A172 (cell line): ENCODE results near the gene ALG3. TPM values are rescaled to one million over a fixed set of nuclear protein-coding genes. Genes with fewer than 3 reads are reported as not detected.

Experiments
- DNase-seq: peaks from one replicate; pipeline ENCODE4 v3.0.0-alpha.2; 2015; ENCODE audit warnings: low spot score
- total RNA-seq: library from RNA; depleted of rRNA; stranded (reverse); fragments of >200 nt; shearing (Covaris generic); gene quantifications from 2 replicates; pipeline ENCODE4 v1.2.3, GENCODE V29; 2014

ALG3 gene
- total RNA-seq, 1 experiment from 2014 or later, result 68.3 TPM

GRCh38 chr3:184259878-184260723 is 11.3 kb upstream of the ALG3 start:
- no peak for DNase-seq

DNA sequence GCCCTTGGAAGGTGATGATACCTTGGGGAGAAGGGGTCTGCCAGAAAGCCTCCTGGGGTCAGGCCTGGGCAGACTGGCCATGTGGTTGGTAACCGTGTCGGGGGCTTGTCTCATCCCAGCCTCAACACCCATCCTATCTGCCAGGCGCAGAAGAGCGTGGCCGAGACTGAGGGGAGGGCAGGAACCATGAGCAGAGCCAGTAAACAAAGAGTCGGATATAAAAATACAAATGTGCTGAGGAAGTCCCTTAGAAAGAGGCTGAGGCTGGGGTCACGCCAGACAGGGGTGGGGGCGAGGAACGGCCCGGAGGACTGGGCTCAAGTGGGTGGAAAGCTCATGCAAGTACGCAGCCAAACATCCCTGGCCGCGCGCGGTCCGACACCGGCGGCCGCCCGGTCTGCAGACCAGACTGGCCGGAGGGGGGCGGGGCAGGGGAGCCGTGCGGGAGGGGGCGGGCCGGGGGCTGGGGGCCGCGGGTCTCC is 10.7 kb upstream of the ALG3 start:
- no peak for DNase-seq

- no peak for DNase-seq
Observed at GRCh38 chr3:184258926-184259325, 10.2 kb upstream of the ALG3 start.

GRCh38 chr3:184257083-184257915 is 8.5 kb upstream of the ALG3 start:
- no peak for DNase-seq

GRCh38 chr3:184255291-184256039 is 6.7 kb upstream of the ALG3 start:
- no peak for DNase-seq

DNA sequence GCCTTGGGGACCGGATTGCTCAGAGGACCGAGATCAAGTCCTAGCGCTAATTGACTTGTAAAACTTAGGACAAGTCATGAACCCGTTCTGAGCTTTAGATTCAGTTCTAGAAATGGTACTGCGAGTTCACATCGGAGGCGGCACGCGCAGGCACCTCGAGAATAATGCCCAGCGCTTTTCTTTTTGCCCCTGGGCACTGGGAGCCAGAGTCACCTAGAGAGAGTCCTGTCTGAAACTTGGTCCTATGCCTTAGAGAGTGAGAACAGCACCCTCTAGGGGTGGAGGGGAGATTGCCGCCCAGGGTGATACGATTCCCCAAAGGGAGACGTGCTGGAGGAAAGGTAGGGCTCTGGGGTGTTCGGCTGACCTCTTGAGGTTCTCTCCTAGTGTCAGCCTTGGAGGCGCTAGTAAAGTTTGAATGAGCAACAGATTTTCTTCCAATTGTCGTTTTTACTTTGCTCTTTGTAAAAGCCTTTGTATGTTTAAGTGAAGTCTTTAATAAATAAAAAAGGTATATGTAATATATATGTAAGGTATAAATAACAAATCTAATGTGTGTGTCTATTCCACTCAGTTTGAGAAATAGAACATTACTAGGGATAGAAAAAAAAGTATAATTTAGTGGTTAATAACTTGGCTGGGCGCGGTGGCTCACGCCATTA is 1.5 kb upstream of the ALG3 start:
- peak; percentile 91 for DNase-seq

GRCh38 chr3:184249412-184250166 is 827 bp upstream of the ALG3 start, which contains the start of gene EEF1AKMT4:
Gene EEF1AKMT4, plus strand, starts transcription at chr3:184249672. Its CDS starts 23 bp downstream, at chr3:184249695.
- DNase-seq, result peak; percentile 97

GRCh38 chr3:184242297-184242685 is 6.5 kb downstream of the ALG3 start:
- no peak for DNase-seq

DNA sequence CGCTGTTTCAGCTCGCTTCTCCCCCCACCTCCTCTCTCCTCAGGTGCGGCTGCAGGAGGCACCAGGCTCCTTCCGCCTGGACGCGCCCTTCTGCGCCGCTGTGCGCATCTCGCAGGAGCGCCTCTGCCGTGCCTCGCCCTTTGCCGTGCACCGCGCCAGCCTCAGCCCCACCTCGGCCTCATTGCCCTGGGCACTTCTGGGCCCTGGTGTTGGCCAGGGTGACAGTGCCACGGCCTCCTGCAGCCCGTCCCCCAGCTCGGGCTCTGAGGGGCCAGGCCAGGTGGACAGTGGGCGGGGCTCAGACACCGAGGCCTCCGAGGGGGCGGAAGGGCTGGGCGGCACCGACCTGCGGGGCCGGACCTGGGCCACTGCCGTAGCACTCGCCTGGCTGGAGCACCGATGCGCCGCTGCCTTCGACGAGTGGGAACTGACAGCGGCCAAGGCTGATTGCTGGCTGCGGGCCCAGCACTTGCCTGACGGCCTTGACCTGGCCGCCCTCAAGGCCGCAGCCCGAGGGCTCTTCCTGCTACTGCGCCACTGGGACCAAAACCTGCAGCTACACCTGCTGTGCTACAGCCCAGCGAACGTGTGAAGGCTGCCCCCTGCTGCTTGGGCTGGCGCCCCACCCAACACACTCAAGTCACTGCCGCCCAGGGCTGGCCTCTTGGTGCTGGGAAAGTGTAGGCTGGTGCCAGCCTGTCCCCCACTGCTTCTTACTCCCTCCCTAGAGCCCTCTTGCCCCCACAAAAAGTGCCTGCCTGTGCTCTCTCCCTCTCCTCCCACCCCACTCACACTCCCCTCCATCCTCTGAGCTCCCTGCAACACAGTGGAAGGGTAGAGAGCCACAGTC is 7.1 kb downstream of the ALG3 start:
- no peak for DNase-seq

DNA sequence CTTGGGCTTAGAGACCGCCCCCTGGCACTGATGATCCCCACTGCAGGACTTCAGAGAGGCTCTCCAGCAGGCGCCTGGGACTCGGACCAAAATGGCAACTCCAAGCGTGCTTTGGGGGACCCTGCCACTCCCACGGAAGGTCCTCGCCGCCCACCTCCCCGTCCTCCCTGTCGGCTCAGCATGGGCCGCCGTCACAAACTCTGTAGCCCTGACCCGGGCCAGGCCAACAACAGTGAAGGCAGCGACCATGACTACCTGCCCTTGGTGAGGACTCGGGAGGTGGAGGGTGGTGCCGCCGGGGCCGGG is 7.7 kb downstream of the ALG3 start:
- DNase-seq, result no peak

GRCh38 chr3:184240384-184241140 is 8.2 kb downstream of the ALG3 start:
- DNase-seq, result no peak

DNA sequence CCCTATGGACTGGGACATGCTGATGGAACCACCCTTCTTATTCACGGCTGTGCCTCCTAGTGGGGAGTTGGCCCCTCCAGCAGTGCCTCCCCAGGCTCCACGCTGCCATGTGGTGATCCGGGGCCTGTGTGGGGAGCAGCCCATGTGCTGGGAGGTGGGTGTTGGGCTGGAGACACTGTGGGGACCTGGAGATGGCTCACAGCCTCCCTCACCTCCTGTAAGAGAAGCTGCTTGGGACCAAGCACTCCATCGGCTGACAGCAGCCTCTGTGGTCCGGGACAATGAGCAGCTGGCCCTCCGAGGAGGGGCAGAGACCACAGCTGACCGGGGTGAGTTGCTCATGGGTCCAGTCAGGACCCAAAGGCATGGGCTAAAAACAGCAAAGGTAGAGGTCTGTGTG is 9.1 kb downstream of the ALG3 start:
- DNase-seq, result no peak

DNA sequence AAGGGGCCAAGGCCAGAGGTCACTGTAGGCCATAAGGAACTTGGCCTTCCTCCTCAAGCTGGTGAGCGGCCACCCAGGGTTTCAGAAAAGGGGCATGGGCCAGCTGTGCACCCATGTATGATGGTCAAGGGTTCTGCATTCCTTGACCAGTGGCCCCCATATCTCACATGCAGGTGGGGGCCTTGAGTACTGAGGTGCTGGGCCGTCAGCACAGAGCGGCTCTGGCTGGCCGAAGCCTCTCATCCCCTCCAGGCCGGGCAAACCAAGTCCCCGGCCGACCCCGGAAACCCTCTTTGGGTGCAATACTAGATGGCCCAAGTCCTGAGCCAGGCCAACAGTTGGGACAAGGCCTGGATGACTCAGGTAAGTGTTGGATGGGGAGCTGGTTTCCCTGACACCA is 9.5 kb downstream of the ALG3 start:
- no peak for DNase-seq

DNA sequence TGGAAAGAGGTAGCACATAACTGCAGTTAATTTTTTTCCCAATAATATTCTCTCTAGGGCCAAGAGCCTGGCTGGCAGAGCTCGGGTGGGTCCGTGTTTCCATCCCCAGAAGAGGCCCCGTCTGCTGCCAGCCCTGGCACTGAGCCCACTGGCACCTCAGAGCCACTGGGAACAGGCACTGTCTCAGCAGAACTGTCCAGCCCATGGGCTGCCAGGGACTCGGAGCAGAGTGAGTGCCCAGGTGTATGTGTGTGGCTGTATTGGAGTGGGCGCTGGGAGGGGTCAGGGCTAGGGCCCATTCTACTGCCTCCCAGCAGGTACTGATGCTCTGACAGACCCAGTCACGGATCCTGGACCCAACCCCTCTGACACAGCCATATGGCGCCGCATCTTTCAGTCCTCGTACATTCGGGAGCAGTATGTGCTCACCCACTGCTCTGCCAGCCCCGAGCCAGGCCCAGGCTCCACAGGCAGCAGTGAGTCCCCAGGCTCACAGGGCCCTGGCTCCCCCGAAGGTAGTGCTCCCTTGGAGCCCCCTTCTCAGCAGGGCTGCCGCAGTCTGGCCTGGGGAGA is 10.4 kb downstream of the ALG3 start:
- no peak for DNase-seq

DNA sequence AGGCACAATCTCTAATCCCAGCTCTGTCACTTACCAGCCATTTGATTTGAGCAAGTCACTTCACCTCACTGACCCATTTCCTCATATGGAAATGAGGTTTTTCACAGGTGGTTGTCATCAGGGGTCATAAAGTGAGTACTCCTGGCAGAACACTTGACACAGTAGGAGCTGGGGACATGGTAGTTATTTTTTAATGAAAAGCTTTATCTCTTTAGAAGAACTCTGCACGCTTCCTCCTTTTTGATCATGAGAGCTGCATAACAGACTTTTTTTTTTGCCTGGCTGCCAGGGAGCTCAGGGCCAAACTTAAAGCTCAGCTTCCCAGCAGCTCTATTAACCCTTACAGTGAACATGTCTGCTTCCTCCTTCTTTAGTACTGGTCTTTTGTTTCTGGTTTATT is 11.0 kb downstream of the ALG3 start:
- no peak for DNase-seq

- no peak for DNase-seq
Observed at GRCh38 chr3:184237211-184237610, 11.6 kb downstream of the ALG3 start.

DNA sequence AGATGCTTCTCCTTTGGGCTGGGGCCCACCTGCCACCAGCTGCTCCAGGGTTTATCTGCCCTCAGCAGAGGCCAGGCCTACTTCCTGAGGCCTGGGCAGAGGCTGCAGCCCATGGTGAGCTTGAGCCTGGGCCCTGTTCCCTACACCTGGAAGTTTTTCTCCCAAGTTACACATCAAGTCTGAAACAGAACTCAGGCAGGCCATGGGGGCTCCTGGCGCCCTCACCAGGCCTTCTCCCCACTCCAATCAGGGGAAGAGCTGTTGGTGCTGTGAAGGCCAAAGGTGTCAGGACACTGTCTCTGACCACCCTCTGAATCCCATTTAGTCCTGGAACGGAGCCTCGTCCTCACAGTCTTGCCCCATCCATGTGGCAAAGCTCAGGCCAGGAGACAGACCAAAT is 12.1 kb downstream of the ALG3 start:
- no peak for DNase-seq

DNA sequence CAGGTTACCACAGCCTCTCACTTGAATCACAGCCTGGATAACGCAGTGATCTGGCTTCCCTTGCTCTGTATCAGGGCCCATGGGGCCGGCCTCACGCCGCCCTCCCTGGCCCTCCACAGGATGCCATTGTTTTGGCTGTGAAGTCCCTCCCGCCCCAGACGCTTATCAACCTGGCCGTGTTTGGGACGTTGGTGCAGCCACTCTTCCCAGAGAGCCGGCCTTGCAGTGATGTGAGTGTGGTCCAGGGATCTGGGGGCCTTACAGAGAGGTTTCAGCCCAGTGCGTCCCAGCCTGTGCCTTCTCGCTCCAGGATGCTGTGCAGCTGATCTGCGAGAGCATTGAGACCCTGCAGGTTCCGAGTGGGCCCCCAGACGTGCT is 12.7 kb downstream of the ALG3 start:
- no peak for DNase-seq
